ENCODE measurements around the gene COLEC11.

- TF ChIP-seq, protein P1, sequence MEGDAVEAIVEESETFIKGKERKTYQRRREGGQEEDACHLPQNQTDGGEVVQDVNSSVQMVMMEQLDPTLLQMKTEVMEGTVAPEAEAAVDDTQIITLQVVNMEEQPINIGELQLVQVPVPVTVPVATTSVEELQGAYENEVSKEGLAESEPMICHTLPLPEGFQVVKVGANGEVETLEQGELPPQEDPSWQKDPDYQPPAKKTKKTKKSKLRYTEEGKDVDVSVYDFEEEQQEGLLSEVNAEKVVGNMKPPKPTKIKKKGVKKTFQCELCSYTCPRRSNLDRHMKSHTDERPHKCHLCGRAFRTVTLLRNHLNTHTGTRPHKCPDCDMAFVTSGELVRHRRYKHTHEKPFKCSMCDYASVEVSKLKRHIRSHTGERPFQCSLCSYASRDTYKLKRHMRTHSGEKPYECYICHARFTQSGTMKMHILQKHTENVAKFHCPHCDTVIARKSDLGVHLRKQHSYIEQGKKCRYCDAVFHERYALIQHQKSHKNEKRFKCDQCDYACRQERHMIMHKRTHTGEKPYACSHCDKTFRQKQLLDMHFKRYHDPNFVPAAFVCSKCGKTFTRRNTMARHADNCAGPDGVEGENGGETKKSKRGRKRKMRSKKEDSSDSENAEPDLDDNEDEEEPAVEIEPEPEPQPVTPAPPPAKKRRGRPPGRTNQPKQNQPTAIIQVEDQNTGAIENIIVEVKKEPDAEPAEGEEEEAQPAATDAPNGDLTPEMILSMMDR (IDR thresholded peaks at IDR 0.05; ENCODE audit: insufficient read depth, low read length, poor library complexity, severe bottlenecking), result no peak
- TF ChIP-seq EZH2phosphoT487 (conservative IDR thresholded peaks at IDR 0.05; ENCODE audit: low read length), result no peak
Observed at GRCh38 chr2:3670376-3670775, 75.5 kb downstream of the COLEC11 start.

All from SU-DHL-6 (cell line).